ENCODE measurements around the gene KRT86.

- TF ChIP-seq CTCF (IDR thresholded peaks at IDR 0.05) (no peak), POLR2A (IDR thresholded peaks at IDR 0.05) (no peak)
Observed at GRCh38 chr12:52356031-52356761, 81.8 kb downstream of the KRT86 start.
